ENCODE results near the gene CAB39. TPM values are rescaled to one million over a fixed set of nuclear protein-coding genes. Genes with fewer than 3 reads are reported as not detected.

Gene CAB39
- total RNA-seq, 1 experiment from 2014 or later = 88.7 TPM

DNA sequence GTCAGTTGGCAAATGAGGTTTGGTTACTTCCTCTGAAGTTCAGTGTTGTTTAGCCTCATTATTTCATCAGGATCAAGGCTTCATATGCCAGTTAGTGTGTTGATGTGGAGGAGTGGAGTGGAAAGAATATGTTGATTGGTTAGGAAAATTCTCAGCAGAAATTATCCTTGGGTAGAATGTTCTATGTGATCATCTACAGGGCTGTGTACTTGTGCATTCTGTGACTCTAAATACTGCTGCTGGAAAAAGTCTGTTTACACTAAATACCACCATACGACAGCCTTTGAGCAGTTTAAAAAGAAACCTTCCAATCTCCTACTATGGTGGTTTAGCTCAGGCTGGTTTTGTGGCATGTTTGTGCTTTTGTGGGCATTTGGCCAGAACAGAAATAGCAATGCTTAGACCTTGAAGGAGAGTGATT is 25.8 kb downstream of the CAB39 start:
- CTCF ChIA-PET = interaction anchor here (1.0 to 1.4 kb wide), 4 partner anchors 24 to 60 kb away, joined by 3 to 4 read pairs (median 4); no protein-coding TSS in a partner anchor

DNA sequence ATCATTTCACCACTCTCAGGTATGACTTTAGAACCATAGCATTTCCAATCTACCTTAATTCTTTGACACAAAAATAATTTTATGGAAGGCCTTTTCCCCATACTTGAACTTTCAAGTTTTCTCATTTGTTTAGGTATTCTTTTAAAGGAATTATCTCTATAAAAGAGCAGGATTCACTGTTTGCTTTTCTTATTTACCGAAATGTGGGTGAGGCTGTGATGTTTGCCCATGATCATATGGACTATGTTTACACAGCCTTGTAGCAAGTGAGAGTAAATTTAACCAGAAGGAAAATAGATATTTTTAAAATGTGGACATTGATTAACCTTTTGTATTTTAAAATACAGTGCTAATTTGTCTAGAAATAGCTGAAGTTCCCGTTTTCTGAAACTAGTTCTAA is 26.3 kb downstream of the CAB39 start:
- no peak for DNase-seq
- H3K4me3 Mint-ChIP-seq (ENCODE audit: low read depth, unreplicated experiment) = peak overlapping the region; percentile 38
- H3K4me1 Mint-ChIP-seq (ENCODE audit: low read depth, unreplicated experiment) = peaks cover 47% of the 10 kb centered on the region
- H3K27ac Mint-ChIP-seq (ENCODE audit: unreplicated experiment) = peak overlapping the region; percentile 16
- H3K36me3 Mint-ChIP-seq (ENCODE audit: insufficient read depth, unreplicated experiment) = peaks cover 12% of the 10 kb centered on the region
- no TSS peak for BruUV-seq (replicated peaks)
- no peaks in the 10 kb centered on the region for H3K9me3 Mint-ChIP-seq (ENCODE audit: low read depth, unreplicated experiment)
- H3K27me3 Mint-ChIP-seq (ENCODE audit: unreplicated experiment) = no peaks in the 10 kb centered on the region
- TF ChIP-seq, protein P1, sequence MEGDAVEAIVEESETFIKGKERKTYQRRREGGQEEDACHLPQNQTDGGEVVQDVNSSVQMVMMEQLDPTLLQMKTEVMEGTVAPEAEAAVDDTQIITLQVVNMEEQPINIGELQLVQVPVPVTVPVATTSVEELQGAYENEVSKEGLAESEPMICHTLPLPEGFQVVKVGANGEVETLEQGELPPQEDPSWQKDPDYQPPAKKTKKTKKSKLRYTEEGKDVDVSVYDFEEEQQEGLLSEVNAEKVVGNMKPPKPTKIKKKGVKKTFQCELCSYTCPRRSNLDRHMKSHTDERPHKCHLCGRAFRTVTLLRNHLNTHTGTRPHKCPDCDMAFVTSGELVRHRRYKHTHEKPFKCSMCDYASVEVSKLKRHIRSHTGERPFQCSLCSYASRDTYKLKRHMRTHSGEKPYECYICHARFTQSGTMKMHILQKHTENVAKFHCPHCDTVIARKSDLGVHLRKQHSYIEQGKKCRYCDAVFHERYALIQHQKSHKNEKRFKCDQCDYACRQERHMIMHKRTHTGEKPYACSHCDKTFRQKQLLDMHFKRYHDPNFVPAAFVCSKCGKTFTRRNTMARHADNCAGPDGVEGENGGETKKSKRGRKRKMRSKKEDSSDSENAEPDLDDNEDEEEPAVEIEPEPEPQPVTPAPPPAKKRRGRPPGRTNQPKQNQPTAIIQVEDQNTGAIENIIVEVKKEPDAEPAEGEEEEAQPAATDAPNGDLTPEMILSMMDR (IDR thresholded peaks at IDR 0.05; ENCODE audit: unreplicated experiment) = no peak
- intact Hi-C loops (cut with micrococcal nuclease; ENCODE audit: unreplicated experiment) = loop anchor here (2.0 kb wide), 1 partner anchor 60 kb away; no protein-coding TSS in a partner anchor
- CTCF ChIA-PET = interaction anchor here (1.3 to 1.4 kb wide), 2 partner anchors 23 to 60 kb away, joined by 4 read pairs; no protein-coding TSS in a partner anchor

More for the DNA sequence above, 25.8 kb downstream of the CAB39 start:
- TF ChIP-seq, protein P1 (IDR thresholded peaks at IDR 0.05; ENCODE audit: unreplicated experiment) = no peak
- peaks cover 12% of the 10 kb centered on the region for H3K36me3 Mint-ChIP-seq (ENCODE audit: insufficient read depth, unreplicated experiment)
- no peaks in the 10 kb centered on the region for H3K27me3 Mint-ChIP-seq (ENCODE audit: unreplicated experiment)
- H3K27ac Mint-ChIP-seq (ENCODE audit: unreplicated experiment) = peak overlapping the region; percentile 16
- H3K4me1 Mint-ChIP-seq (ENCODE audit: low read depth, unreplicated experiment) = peaks cover 53% of the 10 kb centered on the region
- intact Hi-C loops (cut with micrococcal nuclease; ENCODE audit: unreplicated experiment) = loop anchor here (2.0 kb wide), 1 partner anchor 60 kb away; no protein-coding TSS in a partner anchor
- no peak for DNase-seq
- H3K4me3 Mint-ChIP-seq (ENCODE audit: low read depth, unreplicated experiment) = peak overlapping the region; percentile 38
- BruUV-seq (replicated peaks) = no TSS peak
- H3K9me3 Mint-ChIP-seq (ENCODE audit: low read depth, unreplicated experiment) = no peaks in the 10 kb centered on the region

DNA sequence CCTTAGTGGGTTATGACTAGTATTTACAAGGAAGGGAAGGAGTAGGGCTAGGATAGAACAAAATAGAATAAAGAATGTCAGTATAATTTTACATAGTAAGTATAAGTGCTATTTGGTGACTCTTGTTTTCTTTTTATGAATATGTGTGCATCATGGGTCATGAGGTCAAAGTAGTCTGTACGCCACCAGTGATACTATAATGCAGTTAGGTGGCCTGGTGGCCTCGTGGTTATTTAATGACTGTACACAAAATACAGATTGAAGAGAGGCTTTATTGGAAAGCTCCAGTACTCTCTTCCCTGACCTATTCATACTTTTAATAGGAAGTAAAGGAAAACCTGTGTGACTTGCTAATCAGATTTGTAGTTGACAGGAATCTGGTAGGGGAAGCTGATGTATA is 27.3 kb downstream of the CAB39 start:
- Mint-ChIP-seq H3K27me3 (ENCODE audit: unreplicated experiment) (no peaks in the 10 kb centered on the region), H3K36me3 (ENCODE audit: insufficient read depth, unreplicated experiment) (peaks cover 12% of the 10 kb centered on the region), H3K9me3 (ENCODE audit: low read depth, unreplicated experiment) (no peaks in the 10 kb centered on the region), H3K4me3 (ENCODE audit: low read depth, unreplicated experiment) (no peak overlapping the region), H3K4me1 (ENCODE audit: low read depth, unreplicated experiment) (peaks cover 38% of the 10 kb centered on the region), H3K27ac (ENCODE audit: unreplicated experiment) (no peak overlapping the region)
- DNase-seq = no peak
- CTCF ChIA-PET = interaction anchor here (0.9 kb wide), 1 partner anchor 26 kb away, joined by 3 read pairs; no protein-coding TSS in a partner anchor
- intact Hi-C loops (cut with micrococcal nuclease; ENCODE audit: unreplicated experiment) = loop anchor here (2.0 kb wide), 1 partner anchor 59 kb away; no protein-coding TSS in a partner anchor
- TF ChIP-seq, protein P1 (IDR thresholded peaks at IDR 0.05; ENCODE audit: unreplicated experiment) = no peak
- no TSS peak for BruUV-seq (replicated peaks)

DNA sequence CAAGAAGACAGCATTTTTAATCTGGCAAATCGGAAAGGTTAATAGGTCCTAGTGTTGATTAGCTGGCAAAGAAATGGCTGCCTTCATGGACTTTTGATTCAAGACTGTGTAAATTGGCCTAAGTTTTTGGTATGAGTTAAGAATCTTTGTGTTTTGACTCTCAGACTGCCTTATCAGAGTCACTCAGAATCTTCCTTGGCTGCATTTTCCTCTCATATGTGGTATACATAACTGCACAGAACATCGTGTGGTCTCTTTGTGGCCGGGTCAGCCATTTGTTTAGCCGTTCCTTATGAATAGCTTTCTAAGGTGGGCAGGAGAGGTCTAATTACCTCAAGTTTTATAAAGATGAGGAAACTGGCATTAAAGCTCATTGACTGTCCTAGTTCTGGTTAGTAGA is 30.1 kb downstream of the CAB39 start:
- Mint-ChIP-seq H3K4me1 (ENCODE audit: low read depth, unreplicated experiment) (peaks cover 39% of the 10 kb centered on the region), H3K27me3 (ENCODE audit: unreplicated experiment) (no peaks in the 10 kb centered on the region), H3K4me3 (ENCODE audit: low read depth, unreplicated experiment) (no peak overlapping the region), H3K27ac (ENCODE audit: unreplicated experiment) (no peak overlapping the region), H3K9me3 (ENCODE audit: low read depth, unreplicated experiment) (no peaks in the 10 kb centered on the region), H3K36me3 (ENCODE audit: insufficient read depth, unreplicated experiment) (peaks cover 12% of the 10 kb centered on the region)
- DNase-seq = no peak
- intact Hi-C loops (cut with micrococcal nuclease; ENCODE audit: unreplicated experiment) = no loop called here
- TF ChIP-seq, protein P1 (IDR thresholded peaks at IDR 0.05; ENCODE audit: unreplicated experiment) = no peak
- no TSS peak for BruUV-seq (replicated peaks)
- CTCF ChIA-PET = no interaction called here
